NB4 (cell line): Measurements from ENCODE around the gene SFRP5.

ENCODE experiments used
- CTCF ChIP-seq: IDR thresholded peaks from one replicate; pipeline ENCODE4 v1.5.1; 2012; ENCODE audit warnings: low read depth, low read length
- MAX ChIP-seq: IDR thresholded peaks from 2 replicates; pipeline ENCODE4 v1.6.1; 2011; ENCODE audit warnings: low read depth, low read length
- POLR2A ChIP-seq: IDR thresholded peaks from 2 replicates; pipeline ENCODE4 v1.6.1; 2011; ENCODE audit warnings: mild to moderate bottlenecking; ENCODE audit not compliant: insufficient read length; ENCODE audit errors: extremely low read depth

GRCh38 chr10:97788552-97789442 lies 17.0 kb upstream of the SFRP5 start:
- TF ChIP-seq CTCF (no peak), POLR2A (no peak), MAX (no peak)
